Gastrocnemius medialis (tissue), 4 donors: ENCODE results near the gene STEAP4. TPM values are rescaled to one million over a fixed set of nuclear protein-coding genes. Genes with fewer than 3 reads are reported as not detected.

Experiments
- ATAC-seq, 2 donors: fragments of 150-250 bp; one replicate each; pipeline ENCODE4 v1.9.1; 2016
- DNase-seq, 2 donors: peaks; one replicate each; pipeline ENCODE4 v3.0.0-alpha.2; 2019
- H3K27ac ChIP-seq, 4 donors: fragments of 200-600 bp; sonication (generic); 1 replicate in 1 of 4; 2 replicates in 3 of 4; pipeline ENCODE4 v1.5.1; 2016 to 2018; ENCODE audit warnings: mild to moderate bottlenecking in 2 of 4, moderate library complexity in 1 of 4
- H3K27me3 ChIP-seq, 3 donors: fragments of 200-600 bp; sonication (generic) in 2 of 3; 1 replicate in 1 of 3; 2 replicates in 2 of 3; pipeline versions ENCODE4 v1.5.1 to v1.6.0; 2016 to 2019; ENCODE audit warnings: mild to moderate bottlenecking in 1 of 3, moderate library complexity in 1 of 3
- H3K36me3 ChIP-seq, 2 donors: fragments of 200-600 bp; sonication (generic) in 1 of 2; one replicate each; pipeline ENCODE4 v1.5.1; 2017 to 2018
- H3K4me1 ChIP-seq, 2 donors: fragments of 200-600 bp; sonication (generic) in 1 of 2; one replicate each; pipeline ENCODE4 v1.5.1; 2016 to 2017; ENCODE audit warnings: mild to moderate bottlenecking in 2 of 2
- H3K4me3 ChIP-seq, 4 donors: fragments of 200-600 bp; sonication (generic) in 3 of 4; 1 replicate in 1 of 4; 2 replicates in 3 of 4; pipeline ENCODE4 v1.5.1; 2016 to 2019; ENCODE audit warnings: mild to moderate bottlenecking in 2 of 4
- H3K9me3 ChIP-seq, 3 donors: fragments of 200-600 bp; sonication (generic) in 2 of 3; 1 replicate in 1 of 3; 2 replicates in 2 of 3; pipeline ENCODE4 v1.5.1; 2016 to 2019
- POLR2A ChIP-seq, 2 donors: fragments of 450-650 bp; IDR thresholded peaks; one replicate each; pipeline ENCODE4 v1.6.1; 2017; ENCODE audit warnings: antibody characterized with exemption in 2 of 2, mild to moderate bottlenecking in 2 of 2, moderate library complexity in 2 of 2
- in situ Hi-C, 4 donors: fragments of 200-750 bp; cut with MboI; loops; one replicate each; pipeline versions ENCODE4 v1.15.0 to v1.8.0; 2017; ENCODE audit warnings: low sequenced_read_pairs in 4 of 4
- intact Hi-C: fragments of 100-400 bp; cut with DNase I; formaldehyde crosslinking; loops from one replicate; pipeline ENCODE4 v1.15.1; 2023; ENCODE audit warnings: low total_unique reads
- total RNA-seq, 4 donors: library from RNA; depleted of rRNA; stranded (reverse); fragments of >200 nt; gene quantifications; one replicate each; pipeline versions ENCODE4 v1.1.0 to v1.2.3, GENCODE V29; 2016
- TF ChIP-seq, protein P1 (sequence below), 5 experiments: fragments of 450-650 bp in 3 of 5; fragments of 200-600 bp in 2 of 5; sonication (generic) in 2 of 5; IDR thresholded peaks in 4 of 5; conservative IDR thresholded peaks in 1 of 5; 1 replicate in 4 of 5; 2 replicates in 1 of 5; pipeline ENCODE4 v1.5.1; 2016 to 2019; ENCODE audit warnings: antibody characterized with exemption in 5 of 5, mild to moderate bottlenecking in 3 of 5, moderate library complexity in 3 of 5

The STEAP4 gene
- total RNA-seq, 4 donors from 2014 or later: 13.5 to 24.5 (median 16.2) TPM

- H3K27ac ChIP-seq: peak overlapping the region; percentile 13 to 46 (median 35)
- in situ Hi-C loops: no loop called here
- DNase-seq: no peak
- no peaks in the 10 kb centered on the region for H3K9me3 ChIP-seq
- H3K4me1 ChIP-seq: no peaks in the 10 kb centered on the region
- peak; percentile 33 to 49 for ATAC-seq
- TF ChIP-seq POLR2A (IDR thresholded peaks at IDR 0.05): no peak
- TF ChIP-seq, protein P1, sequence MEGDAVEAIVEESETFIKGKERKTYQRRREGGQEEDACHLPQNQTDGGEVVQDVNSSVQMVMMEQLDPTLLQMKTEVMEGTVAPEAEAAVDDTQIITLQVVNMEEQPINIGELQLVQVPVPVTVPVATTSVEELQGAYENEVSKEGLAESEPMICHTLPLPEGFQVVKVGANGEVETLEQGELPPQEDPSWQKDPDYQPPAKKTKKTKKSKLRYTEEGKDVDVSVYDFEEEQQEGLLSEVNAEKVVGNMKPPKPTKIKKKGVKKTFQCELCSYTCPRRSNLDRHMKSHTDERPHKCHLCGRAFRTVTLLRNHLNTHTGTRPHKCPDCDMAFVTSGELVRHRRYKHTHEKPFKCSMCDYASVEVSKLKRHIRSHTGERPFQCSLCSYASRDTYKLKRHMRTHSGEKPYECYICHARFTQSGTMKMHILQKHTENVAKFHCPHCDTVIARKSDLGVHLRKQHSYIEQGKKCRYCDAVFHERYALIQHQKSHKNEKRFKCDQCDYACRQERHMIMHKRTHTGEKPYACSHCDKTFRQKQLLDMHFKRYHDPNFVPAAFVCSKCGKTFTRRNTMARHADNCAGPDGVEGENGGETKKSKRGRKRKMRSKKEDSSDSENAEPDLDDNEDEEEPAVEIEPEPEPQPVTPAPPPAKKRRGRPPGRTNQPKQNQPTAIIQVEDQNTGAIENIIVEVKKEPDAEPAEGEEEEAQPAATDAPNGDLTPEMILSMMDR (IDR thresholded peaks at IDR 0.05 in 4 of 5, conservative IDR thresholded peaks at IDR 0.05 in 1 of 5): no peak
- H3K27me3 ChIP-seq: no peaks in the 10 kb centered on the region
- no peaks in the 10 kb centered on the region for H3K36me3 ChIP-seq
- H3K4me3 ChIP-seq: no peak overlapping the region
- intact Hi-C loops: no loop called here
These were observed 23.1 kb upstream of the STEAP4 start for GRCh38 chr7:88329532-88330463.

DNA sequence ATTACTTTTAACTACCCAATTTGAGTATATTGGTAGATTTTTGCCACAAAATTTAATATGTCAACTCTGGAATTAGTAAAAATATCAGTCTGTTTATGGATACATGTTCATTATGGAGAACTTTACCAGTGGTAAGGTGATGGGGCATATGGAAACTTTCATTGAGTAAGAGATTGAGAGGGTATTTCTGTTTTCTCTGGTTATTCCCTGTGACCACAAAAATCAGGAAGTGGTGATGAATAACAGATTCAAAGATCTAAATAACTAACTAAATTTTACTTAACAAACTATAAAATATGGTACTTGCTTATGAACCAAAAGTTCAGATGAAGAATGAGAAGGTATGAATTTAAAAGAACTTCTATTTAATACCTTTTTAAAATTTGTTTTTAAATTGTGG, 22.1 kb upstream of the STEAP4 start:
- H3K4me3 ChIP-seq: no peak overlapping the region
- in situ Hi-C loops (no loop called here), intact Hi-C loops (no loop called here)
- no peaks in the 10 kb centered on the region for H3K27me3 ChIP-seq
- no peaks in the 10 kb centered on the region for H3K4me1 ChIP-seq
- no peaks in the 10 kb centered on the region for H3K9me3 ChIP-seq
- TF ChIP-seq, protein P1 (IDR thresholded peaks at IDR 0.05 in 4 of 5, conservative IDR thresholded peaks at IDR 0.05 in 1 of 5): no peak
- no peak for TF ChIP-seq POLR2A (IDR thresholded peaks at IDR 0.05)
- no peak for ATAC-seq
- no peaks in the 10 kb centered on the region for H3K36me3 ChIP-seq
- peak overlapping the region in 3 of 4 donors; percentile 8 to 61 (median 21) for H3K27ac ChIP-seq
- no peak for DNase-seq

DNA sequence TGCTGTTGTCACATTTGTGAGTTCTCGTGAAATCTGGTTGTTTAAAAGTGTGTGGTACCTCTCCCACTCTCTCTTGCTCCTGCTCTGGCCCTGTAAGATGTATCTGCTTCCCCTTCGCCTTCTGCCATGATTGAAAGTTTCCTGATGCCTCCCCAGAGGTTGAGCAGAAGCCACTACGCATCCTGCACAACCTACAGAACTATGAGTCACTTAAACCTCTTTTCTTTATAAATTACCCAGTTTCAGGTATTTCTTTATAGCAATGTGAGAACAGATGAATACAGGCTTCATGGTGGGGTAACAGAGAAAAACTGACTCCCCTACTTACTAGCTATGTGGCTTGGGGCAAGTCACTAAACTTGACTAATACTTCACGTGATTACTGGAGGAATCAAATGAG, 18.0 kb upstream of the STEAP4 start:
- intact Hi-C loops: no loop called here
- H3K4me1 ChIP-seq: no peaks in the 10 kb centered on the region
- H3K27me3 ChIP-seq: no peaks in the 10 kb centered on the region
- in situ Hi-C loops: no loop called here
- TF ChIP-seq, protein P1 (IDR thresholded peaks at IDR 0.05 in 4 of 5, conservative IDR thresholded peaks at IDR 0.05 in 1 of 5): no peak
- DNase-seq: no peak
- no peaks in the 10 kb centered on the region for H3K9me3 ChIP-seq
- no peak for ATAC-seq
- H3K36me3 ChIP-seq: no peaks in the 10 kb centered on the region
- no peak overlapping the region for H3K4me3 ChIP-seq
- H3K27ac ChIP-seq: no peak overlapping the region

GRCh38 chr7:88322151-88322550, 15.5 kb upstream of the STEAP4 start:
- H3K27me3 ChIP-seq: no peaks in the 10 kb centered on the region
- H3K36me3 ChIP-seq: no peaks in the 10 kb centered on the region
- in situ Hi-C loops (no loop called here), intact Hi-C loops (no loop called here)
- no peaks in the 10 kb centered on the region for H3K9me3 ChIP-seq
- ATAC-seq: no peak
- DNase-seq: no peak
- no peaks in the 10 kb centered on the region for H3K4me1 ChIP-seq
- peak overlapping the region in 1 of 4 donors; percentile 3 for H3K27ac ChIP-seq
- TF ChIP-seq, protein P1 (IDR thresholded peaks at IDR 0.05 in 4 of 5, conservative IDR thresholded peaks at IDR 0.05 in 1 of 5): no peak
- no peak for TF ChIP-seq POLR2A (IDR thresholded peaks at IDR 0.05)
- H3K4me3 ChIP-seq: peak overlapping the region in 1 of 4 donors; percentile 11
